ENCODE results near the gene CNTNAP2. TPM values are rescaled to one million over a fixed set of nuclear protein-coding genes. Genes with fewer than 3 reads are reported as not detected.

Gene CNTNAP2
- total RNA-seq, 1 donor from 2014 or later = 0.59 TPM

- Histone ChIP-seq H3K36me3 (no peaks in the 10 kb centered on the region), H3K27ac (no peak overlapping the region), H3K4me3 (no peak overlapping the region), H3K9me3 (no peaks in the 10 kb centered on the region), H3K4me1 (no peaks in the 10 kb centered on the region), H3K27me3 (ENCODE audit: low read depth) (no peaks in the 10 kb centered on the region)
- intact Hi-C loops (cut with DNase I) = no loop called here
- TF ChIP-seq, protein P1, sequence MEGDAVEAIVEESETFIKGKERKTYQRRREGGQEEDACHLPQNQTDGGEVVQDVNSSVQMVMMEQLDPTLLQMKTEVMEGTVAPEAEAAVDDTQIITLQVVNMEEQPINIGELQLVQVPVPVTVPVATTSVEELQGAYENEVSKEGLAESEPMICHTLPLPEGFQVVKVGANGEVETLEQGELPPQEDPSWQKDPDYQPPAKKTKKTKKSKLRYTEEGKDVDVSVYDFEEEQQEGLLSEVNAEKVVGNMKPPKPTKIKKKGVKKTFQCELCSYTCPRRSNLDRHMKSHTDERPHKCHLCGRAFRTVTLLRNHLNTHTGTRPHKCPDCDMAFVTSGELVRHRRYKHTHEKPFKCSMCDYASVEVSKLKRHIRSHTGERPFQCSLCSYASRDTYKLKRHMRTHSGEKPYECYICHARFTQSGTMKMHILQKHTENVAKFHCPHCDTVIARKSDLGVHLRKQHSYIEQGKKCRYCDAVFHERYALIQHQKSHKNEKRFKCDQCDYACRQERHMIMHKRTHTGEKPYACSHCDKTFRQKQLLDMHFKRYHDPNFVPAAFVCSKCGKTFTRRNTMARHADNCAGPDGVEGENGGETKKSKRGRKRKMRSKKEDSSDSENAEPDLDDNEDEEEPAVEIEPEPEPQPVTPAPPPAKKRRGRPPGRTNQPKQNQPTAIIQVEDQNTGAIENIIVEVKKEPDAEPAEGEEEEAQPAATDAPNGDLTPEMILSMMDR (IDR thresholded peaks at IDR 0.05) = no peak
- DNase-seq (no peak), ATAC-seq (no peak)
These were observed 2107.1 kb downstream of the CNTNAP2 start for GRCh38 chr7:148223738-148224137.

DNA sequence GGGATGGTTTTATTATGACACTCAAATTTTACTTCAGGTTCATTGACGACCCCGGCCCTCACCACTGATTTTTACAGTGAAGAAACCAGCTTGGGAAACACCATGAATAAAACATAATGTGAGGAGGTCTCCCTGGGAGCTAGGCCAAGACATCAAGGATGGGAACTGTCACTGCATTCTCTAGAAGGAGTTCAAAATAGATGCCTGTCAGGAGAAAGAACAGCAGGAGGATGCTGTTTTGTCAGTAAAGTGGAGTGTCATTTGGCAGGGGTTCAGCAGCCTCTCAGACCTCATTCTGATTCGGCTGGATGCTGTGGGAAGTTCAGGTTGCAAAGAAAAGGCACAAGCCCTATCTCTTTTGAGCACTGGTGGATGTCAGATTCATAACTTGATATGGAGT is 2113.7 kb downstream of the CNTNAP2 start:
- Histone ChIP-seq H3K4me3 (no peak overlapping the region), H3K27me3 (ENCODE audit: low read depth) (no peaks in the 10 kb centered on the region), H3K9me3 (no peaks in the 10 kb centered on the region), H3K27ac (no peak overlapping the region), H3K36me3 (no peaks in the 10 kb centered on the region), H3K4me1 (no peaks in the 10 kb centered on the region)
- intact Hi-C loops (cut with DNase I) = no loop called here
- no peak for ATAC-seq
- DNase-seq = no peak
- TF ChIP-seq, protein P1 (IDR thresholded peaks at IDR 0.05) = no peak

DNA sequence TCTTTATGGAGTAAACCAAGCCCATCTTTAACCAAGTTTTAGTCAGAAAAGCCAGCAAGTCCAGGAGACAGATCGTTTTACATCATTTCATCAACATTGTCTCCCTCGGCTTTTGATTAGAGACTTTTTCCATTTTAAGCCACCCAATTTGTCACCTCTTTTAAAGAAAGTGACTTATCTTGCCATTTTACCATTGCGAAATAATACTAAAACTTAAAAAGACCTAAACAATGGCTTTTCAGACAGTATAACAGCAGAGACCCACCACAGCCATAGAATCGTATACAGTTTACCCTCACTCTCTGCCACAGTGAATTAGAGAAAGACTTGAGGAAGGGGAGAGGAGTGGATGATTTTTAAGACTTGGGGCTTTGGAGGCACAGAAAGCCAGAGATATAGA is 2114.3 kb downstream of the CNTNAP2 start:
- intact Hi-C loops (cut with DNase I) = no loop called here
- no peaks in the 10 kb centered on the region for H3K27me3 ChIP-seq (ENCODE audit: low read depth)
- no peak for ATAC-seq
- H3K9me3 ChIP-seq = no peaks in the 10 kb centered on the region
- no peaks in the 10 kb centered on the region for H3K4me1 ChIP-seq
- H3K4me3 ChIP-seq = no peak overlapping the region
- TF ChIP-seq, protein P1 (IDR thresholded peaks at IDR 0.05) = no peak
- H3K27ac ChIP-seq = no peak overlapping the region
- no peak for DNase-seq
- H3K36me3 ChIP-seq = no peaks in the 10 kb centered on the region

- H3K4me1 ChIP-seq = no peaks in the 10 kb centered on the region
- H3K27me3 ChIP-seq (ENCODE audit: low read depth) = no peaks in the 10 kb centered on the region
- H3K4me3 ChIP-seq = no peak overlapping the region
- TF ChIP-seq, protein P1 (IDR thresholded peaks at IDR 0.05) = no peak
- ATAC-seq (no peak), DNase-seq (no peak)
- H3K27ac ChIP-seq = no peak overlapping the region
- H3K9me3 ChIP-seq = no peaks in the 10 kb centered on the region
- intact Hi-C loops (cut with DNase I) = no loop called here
- no peaks in the 10 kb centered on the region for H3K36me3 ChIP-seq
These were observed 2116.2 kb downstream of the CNTNAP2 start for GRCh38 chr7:148232784-148233183.

- Histone ChIP-seq H3K36me3 (no peaks in the 10 kb centered on the region), H3K4me1 (no peaks in the 10 kb centered on the region), H3K27ac (no peak overlapping the region), H3K27me3 (ENCODE audit: low read depth) (no peaks in the 10 kb centered on the region), H3K4me3 (no peak overlapping the region), H3K9me3 (no peaks in the 10 kb centered on the region)
- TF ChIP-seq, protein P1 (IDR thresholded peaks at IDR 0.05) = no peak
- no peak for ATAC-seq
- intact Hi-C loops (cut with DNase I) = no loop called here
- no peak for DNase-seq
These were observed 2118.1 kb downstream of the CNTNAP2 start for GRCh38 chr7:148234715-148235114.

All from lower lobe of right lung (tissue), 2 donors.